Measurements from ENCODE around the gene HERPUD2.

DNA sequence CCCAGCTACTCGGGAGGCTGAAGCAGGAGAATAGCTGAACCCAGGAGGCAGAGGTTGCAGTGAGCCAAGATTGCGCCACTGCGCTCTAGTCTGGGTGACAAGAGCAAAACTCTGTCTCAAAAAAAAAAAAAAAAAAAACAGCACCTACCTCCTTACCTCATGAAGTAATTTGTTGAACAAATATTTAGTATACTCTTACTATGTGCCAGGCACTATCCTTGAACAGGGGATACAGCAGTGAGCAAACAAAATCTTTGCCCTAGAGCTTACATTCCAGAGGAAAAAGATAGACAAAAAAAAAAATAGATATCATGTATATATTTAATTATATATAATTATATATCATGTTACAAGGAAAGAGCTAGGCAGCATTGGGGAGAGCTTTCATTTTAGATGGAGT is 36.4 kb upstream of the HERPUD2 start:
- TF ChIP-seq CTCF (IDR thresholded peaks at IDR 0.05 in 4 of 5, conservative IDR thresholded peaks at IDR 0.05 in 1 of 5) = no peak
- no peak for TF ChIP-seq POLR2A (IDR thresholded peaks at IDR 0.05)
